ENCODE data around the gene ACTG1.

DNA sequence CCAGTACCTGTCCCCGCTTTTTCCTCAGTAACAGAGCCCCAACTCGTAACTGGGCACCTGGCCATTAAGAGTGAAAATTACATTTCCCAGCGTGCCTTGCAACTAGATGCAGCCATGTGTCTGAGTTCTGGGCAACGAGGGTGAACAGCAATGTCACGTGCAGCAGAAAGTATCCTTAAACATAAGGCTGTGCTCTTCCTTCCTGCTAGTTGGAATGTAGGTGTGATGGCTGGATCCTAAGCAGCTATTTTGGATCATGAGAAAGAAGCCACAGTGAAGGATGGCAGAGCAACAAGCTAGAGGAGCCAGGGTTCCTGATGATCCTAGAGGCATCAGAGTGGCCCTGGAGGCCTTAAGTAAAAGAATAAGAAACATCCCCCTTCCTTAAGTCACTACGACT is 36.0 kb downstream of the ACTG1 start:
- TF ChIP-seq L3MBTL2 (conservative IDR thresholded peaks at IDR 0.05) (no peak), BHLHE40 (IDR thresholded peaks at IDR 0.05; ENCODE audit: borderline replicate concordance) (no peak), ELF4 (IDR thresholded peaks at IDR 0.05) (no peak), CTBP1 (IDR thresholded peaks at IDR 0.05; ENCODE audit: borderline replicate concordance) (no peak), ARNT (IDR thresholded peaks at IDR 0.05) (no peak), SP1 (IDR thresholded peaks at IDR 0.05) (no peak), FOXM1 (IDR thresholded peaks at IDR 0.05; ENCODE audit: borderline replicate concordance) (no peak)

All from HEK293T (cell line).